KMS-11 (cell line): Measurements from ENCODE around the gene CASQ1.

ENCODE experiments used
- H2AFZ ChIP-seq: fragments of 200-600 bp; sonication (generic); 2 replicates; pipeline ENCODE4 v1.6.1; 2016; ENCODE audit warnings: antibody characterized with exemption, mixed run types, low read depth
- H3K27ac ChIP-seq: fragments of 200-600 bp; sonication (generic); 2 replicates; pipeline ENCODE4 v1.6.1; 2016; ENCODE audit warnings: mild to moderate bottlenecking, mixed run types
- H3K27me3 ChIP-seq: fragments of 200-600 bp; sonication (generic); 2 replicates; pipeline ENCODE4 v1.6.1; 2017; ENCODE audit warnings: mild to moderate bottlenecking, low read depth, mixed run types, moderate library complexity; ENCODE audit not compliant: insufficient read depth
- H3K36me3 ChIP-seq: fragments of 200-600 bp; sonication (generic); 2 replicates; pipeline ENCODE4 v1.6.1; 2017; ENCODE audit warnings: mild to moderate bottlenecking, mixed run types; ENCODE audit not compliant: insufficient read depth
- H3K4me1 ChIP-seq: fragments of 200-600 bp; sonication (generic); 2 replicates; pipeline ENCODE4 v1.6.1; 2016; ENCODE audit warnings: mild to moderate bottlenecking, low read depth, mixed run types; ENCODE audit not compliant: poor library complexity, severe bottlenecking
- H3K4me2 ChIP-seq: fragments of 200-600 bp; sonication (generic); 2 replicates; pipeline ENCODE4 v1.7.0; 2016; ENCODE audit warnings: mild to moderate bottlenecking, mixed run types
- H3K4me3 ChIP-seq: fragments of 200-600 bp; sonication (generic); IDR thresholded peaks from 2 replicates; pipeline ENCODE4 v1.6.1; 2017; ENCODE audit warnings: low read depth, low read length, mixed read lengths; ENCODE audit not compliant: insufficient read depth
- H3K79me2 ChIP-seq: fragments of 200-600 bp; sonication (generic); 2 replicates; pipeline ENCODE4 v1.6.1; 2016; ENCODE audit warnings: low read depth, mixed run types; ENCODE audit not compliant: insufficient read depth
- H3K9ac ChIP-seq: fragments of 200-600 bp; sonication (generic); 2 replicates; pipeline ENCODE4 v1.6.1; 2016; ENCODE audit warnings: mild to moderate bottlenecking, mixed run types
- H4K20me1 ChIP-seq: fragments of 200-600 bp; sonication (generic); 2 replicates; pipeline ENCODE4 v1.6.1; 2016; ENCODE audit warnings: mild to moderate bottlenecking, mixed run types; ENCODE audit not compliant: insufficient read depth
- TF ChIP-seq, protein P1 (sequence below): fragments of 200-600 bp; sonication (generic); conservative IDR thresholded peaks from 2 replicates; pipeline ENCODE4 v1.6.1; 2017; ENCODE audit warnings: low read depth, mild to moderate bottlenecking, antibody characterized with exemption, low read length, moderate library complexity, mixed read lengths

Gene CASQ1

DNA sequence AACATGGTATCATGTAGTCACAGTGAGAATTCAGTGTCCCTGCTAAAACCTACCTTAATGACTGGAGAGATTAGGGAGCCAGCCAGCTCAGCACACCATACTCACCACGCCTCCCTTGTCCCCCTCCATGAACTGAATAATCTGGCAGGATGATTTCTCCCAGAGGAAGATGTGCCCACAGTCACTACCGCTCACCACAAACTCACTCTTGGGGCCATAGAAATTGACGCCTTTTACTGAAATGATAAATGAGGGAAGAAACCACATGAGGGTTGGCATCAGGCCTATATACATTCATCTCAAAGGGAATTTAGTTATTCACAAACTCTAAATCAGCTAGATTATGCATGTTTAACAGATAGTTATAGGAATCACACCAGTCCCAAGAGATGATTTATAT lies 32.2 kb downstream of the CASQ1 start:
- H2AFZ ChIP-seq, result no peak overlapping the region
- H3K79me2 ChIP-seq, result no peaks in the 10 kb centered on the region
- peaks cover 25% of the 10 kb centered on the region; the same call in 1 of the 2 replicates for H3K36me3 ChIP-seq
- peaks cover 15% of the 10 kb centered on the region for H3K4me1 ChIP-seq
- H3K27ac ChIP-seq, result no peak overlapping the region
- TF ChIP-seq, protein P1, sequence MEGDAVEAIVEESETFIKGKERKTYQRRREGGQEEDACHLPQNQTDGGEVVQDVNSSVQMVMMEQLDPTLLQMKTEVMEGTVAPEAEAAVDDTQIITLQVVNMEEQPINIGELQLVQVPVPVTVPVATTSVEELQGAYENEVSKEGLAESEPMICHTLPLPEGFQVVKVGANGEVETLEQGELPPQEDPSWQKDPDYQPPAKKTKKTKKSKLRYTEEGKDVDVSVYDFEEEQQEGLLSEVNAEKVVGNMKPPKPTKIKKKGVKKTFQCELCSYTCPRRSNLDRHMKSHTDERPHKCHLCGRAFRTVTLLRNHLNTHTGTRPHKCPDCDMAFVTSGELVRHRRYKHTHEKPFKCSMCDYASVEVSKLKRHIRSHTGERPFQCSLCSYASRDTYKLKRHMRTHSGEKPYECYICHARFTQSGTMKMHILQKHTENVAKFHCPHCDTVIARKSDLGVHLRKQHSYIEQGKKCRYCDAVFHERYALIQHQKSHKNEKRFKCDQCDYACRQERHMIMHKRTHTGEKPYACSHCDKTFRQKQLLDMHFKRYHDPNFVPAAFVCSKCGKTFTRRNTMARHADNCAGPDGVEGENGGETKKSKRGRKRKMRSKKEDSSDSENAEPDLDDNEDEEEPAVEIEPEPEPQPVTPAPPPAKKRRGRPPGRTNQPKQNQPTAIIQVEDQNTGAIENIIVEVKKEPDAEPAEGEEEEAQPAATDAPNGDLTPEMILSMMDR, result no peak
- no peak overlapping the region for H3K9ac ChIP-seq
- H3K4me2 ChIP-seq, result no peak overlapping the region
- H3K4me3 ChIP-seq, result no peak overlapping the region
- H4K20me1 ChIP-seq, result no peaks in the 10 kb centered on the region
- no peaks in the 10 kb centered on the region for H3K27me3 ChIP-seq

DNA sequence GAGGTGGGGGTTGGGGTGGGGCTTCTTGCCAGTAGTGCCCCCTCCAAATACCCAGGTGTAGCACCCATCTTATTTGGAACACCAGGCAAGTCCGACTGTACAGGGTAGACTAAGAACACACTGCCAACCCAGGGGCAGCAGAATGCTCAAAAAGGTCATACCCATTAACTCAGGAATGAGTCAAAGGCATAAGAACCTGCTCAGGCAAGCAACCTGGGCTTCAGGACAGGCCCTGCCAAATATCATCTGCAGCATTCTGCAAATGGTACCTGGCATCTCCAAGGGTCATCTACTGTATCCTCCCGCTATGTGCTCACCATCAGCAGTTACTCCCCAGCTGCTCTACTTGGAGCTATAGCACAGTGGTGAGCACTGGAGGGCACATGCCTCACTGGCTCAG lies 34.2 kb downstream of the CASQ1 start:
- Histone ChIP-seq H3K4me3 (no peak overlapping the region), H3K79me2 (no peaks in the 10 kb centered on the region), H3K27ac (no peak overlapping the region), H4K20me1 (no peaks in the 10 kb centered on the region), H3K36me3 (peaks cover 16% of the 10 kb centered on the region; the same call in 1 of the 2 replicates), H3K4me2 (no peak overlapping the region), H3K27me3 (no peaks in the 10 kb centered on the region), H3K9ac (no peak overlapping the region), H3K4me1 (peaks cover 9% of the 10 kb centered on the region), H2AFZ (no peak overlapping the region)
- TF ChIP-seq, protein P1, result no peak

DNA sequence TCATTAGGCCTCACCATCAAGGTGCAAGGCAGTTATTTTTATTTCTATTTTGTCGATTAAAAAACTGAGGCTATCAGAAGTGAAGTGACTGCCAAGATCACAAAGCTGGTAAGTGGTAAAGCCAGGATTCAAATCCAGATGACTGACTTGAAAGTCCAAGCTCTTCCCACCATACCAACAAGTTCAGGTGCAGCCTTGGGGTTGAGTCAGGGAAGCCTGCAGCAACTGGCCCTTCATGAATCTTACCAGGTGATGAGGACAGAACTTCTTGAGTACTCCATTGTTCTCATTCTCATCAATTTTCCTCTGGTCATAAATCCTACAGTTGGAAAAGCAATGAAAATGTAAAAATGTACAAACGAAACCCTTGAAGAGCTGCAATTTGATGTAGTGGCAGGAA lies 35.0 kb downstream of the CASQ1 start:
- no peak overlapping the region for H3K27ac ChIP-seq
- H3K4me1 ChIP-seq, result peaks cover 9% of the 10 kb centered on the region
- no peak overlapping the region for H3K4me3 ChIP-seq
- H3K4me2 ChIP-seq, result no peak overlapping the region
- no peak overlapping the region for H3K9ac ChIP-seq
- no peaks in the 10 kb centered on the region for H4K20me1 ChIP-seq
- H3K79me2 ChIP-seq, result no peaks in the 10 kb centered on the region
- TF ChIP-seq, protein P1, result no peak
- no peaks in the 10 kb centered on the region for H3K27me3 ChIP-seq
- peaks cover 22% of the 10 kb centered on the region; the same call in 1 of the 2 replicates for H3K36me3 ChIP-seq
- no peak overlapping the region for H2AFZ ChIP-seq

DNA sequence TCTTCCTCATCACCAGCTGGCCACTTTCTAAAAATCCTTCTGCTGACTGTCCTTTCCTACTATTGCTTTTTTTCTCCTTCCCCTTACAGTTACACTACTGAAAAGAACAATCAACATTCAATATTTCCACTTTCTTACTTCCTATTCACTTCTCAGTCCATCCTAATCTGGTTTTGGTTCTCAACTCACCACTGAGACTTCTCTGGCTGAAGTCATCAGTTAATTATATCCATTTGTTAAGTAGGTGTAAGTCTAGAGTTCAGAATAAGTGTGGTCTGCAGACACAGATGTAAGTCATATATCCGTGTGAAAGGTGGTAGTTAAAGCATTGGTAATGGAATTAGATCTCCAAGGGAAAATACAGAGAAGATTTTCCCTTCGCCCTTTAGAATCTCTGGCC lies 36.2 kb downstream of the CASQ1 start:
- Histone ChIP-seq H3K4me3 (no peak overlapping the region), H3K27ac (no peak overlapping the region), H3K9ac (no peak overlapping the region), H2AFZ (no peak overlapping the region), H3K79me2 (no peaks in the 10 kb centered on the region), H3K4me1 (peaks cover 9% of the 10 kb centered on the region), H3K27me3 (no peaks in the 10 kb centered on the region), H3K36me3 (peaks cover 34% of the 10 kb centered on the region; the same call in 1 of the 2 replicates), H4K20me1 (no peaks in the 10 kb centered on the region), H3K4me2 (no peak overlapping the region)
- TF ChIP-seq, protein P1, result no peak
